GM12865 (cell line): ENCODE results near the gene AP2A2.
A peak's percentile ranks its signal among the peaks of the same experiment; 100 is the strongest.

Experiments
- DNase-seq: peaks from one replicate; pipeline ENCODE4 v3.0.0; 2010; ENCODE audit warnings: low read depth
- H3K4me3 ChIP-seq: 2 replicates; pipeline ENCODE4 v1.5.1; 2011; ENCODE audit warnings: mild to moderate bottlenecking, low read depth, low read length, control low read depth
- CTCF ChIP-seq: IDR thresholded peaks from 2 replicates; pipeline ENCODE4 v1.5.1; 2011; ENCODE audit warnings: low read length, control low read depth, low read depth, inconsistent platforms; ENCODE audit not compliant: insufficient read depth; ENCODE audit errors: missing control alignments

Gene AP2A2

GRCh38 chr11:965206-965775, 39.6 kb downstream of the AP2A2 start:
- no peak for TF ChIP-seq CTCF
- no peak overlapping the region for H3K4me3 ChIP-seq
- DNase-seq = peak; percentile 25

GRCh38 chr11:967995-968751, 42.5 kb downstream of the AP2A2 start:
- TF ChIP-seq CTCF = no peak
- no peak for DNase-seq

GRCh38 chr11:968822-969221, 43.2 kb downstream of the AP2A2 start:
- H3K4me3 ChIP-seq = no peak overlapping the region
- no peak for TF ChIP-seq CTCF
- DNase-seq = no peak

More at GRCh38 chr11:967995-968751, 42.5 kb downstream of the AP2A2 start:
- H3K4me3 ChIP-seq = no peak overlapping the region

GRCh38 chr11:969651-970205, 44.1 kb downstream of the AP2A2 start:
- H3K4me3 ChIP-seq = no peak overlapping the region
- TF ChIP-seq CTCF = no peak

GRCh38 chr11:970319-970871, 44.7 kb downstream of the AP2A2 start:
- no peak for TF ChIP-seq CTCF
- DNase-seq = no peak
- no peak overlapping the region for H3K4me3 ChIP-seq

More at GRCh38 chr11:969651-970205, 44.1 kb downstream of the AP2A2 start:
- no peak for DNase-seq

- no peak overlapping the region for H3K4me3 ChIP-seq
- TF ChIP-seq CTCF = no peak
- DNase-seq = no peak
Observed at GRCh38 chr11:971092-971690, 45.5 kb downstream of the AP2A2 start.
